Breast epithelium (tissue), 3 donors: ENCODE measurements around the gene MRPL11.

ENCODE experiments used
- POLR2A ChIP-seq: fragments of 450-650 bp; IDR thresholded peaks from one replicate; pipeline ENCODE4 v1.6.1; 2016; ENCODE audit warnings: antibody characterized with exemption, mild to moderate bottlenecking, moderate library complexity
- TF ChIP-seq, protein P1 (sequence below), 3 donors: fragments of 450-650 bp; IDR thresholded peaks; one replicate each; pipeline ENCODE4 v1.5.1; 2016 to 2017; ENCODE audit warnings: antibody characterized with exemption in 3 of 3, mild to moderate bottlenecking in 3 of 3, moderate library complexity in 3 of 3

- TF ChIP-seq POLR2A = no peak
- TF ChIP-seq, protein P1, sequence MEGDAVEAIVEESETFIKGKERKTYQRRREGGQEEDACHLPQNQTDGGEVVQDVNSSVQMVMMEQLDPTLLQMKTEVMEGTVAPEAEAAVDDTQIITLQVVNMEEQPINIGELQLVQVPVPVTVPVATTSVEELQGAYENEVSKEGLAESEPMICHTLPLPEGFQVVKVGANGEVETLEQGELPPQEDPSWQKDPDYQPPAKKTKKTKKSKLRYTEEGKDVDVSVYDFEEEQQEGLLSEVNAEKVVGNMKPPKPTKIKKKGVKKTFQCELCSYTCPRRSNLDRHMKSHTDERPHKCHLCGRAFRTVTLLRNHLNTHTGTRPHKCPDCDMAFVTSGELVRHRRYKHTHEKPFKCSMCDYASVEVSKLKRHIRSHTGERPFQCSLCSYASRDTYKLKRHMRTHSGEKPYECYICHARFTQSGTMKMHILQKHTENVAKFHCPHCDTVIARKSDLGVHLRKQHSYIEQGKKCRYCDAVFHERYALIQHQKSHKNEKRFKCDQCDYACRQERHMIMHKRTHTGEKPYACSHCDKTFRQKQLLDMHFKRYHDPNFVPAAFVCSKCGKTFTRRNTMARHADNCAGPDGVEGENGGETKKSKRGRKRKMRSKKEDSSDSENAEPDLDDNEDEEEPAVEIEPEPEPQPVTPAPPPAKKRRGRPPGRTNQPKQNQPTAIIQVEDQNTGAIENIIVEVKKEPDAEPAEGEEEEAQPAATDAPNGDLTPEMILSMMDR (IDR thresholded peaks at IDR 0.05) = no peak
Observed at GRCh38 chr11:66432597-66432996, 6.1 kb downstream of the MRPL11 start.
